GM19395 (cell line): ENCODE results near the gene JARID2.

Source experiments
- ATAC-seq: cut with Tn5 transposase; IDR thresholded peaks from one replicate; pipeline ENCODE4 v1.9.1; 2021; ENCODE audit warnings: mild to moderate bottlenecking, moderate library complexity; ENCODE audit not compliant: unreplicated experiment

Gene JARID2

DNA sequence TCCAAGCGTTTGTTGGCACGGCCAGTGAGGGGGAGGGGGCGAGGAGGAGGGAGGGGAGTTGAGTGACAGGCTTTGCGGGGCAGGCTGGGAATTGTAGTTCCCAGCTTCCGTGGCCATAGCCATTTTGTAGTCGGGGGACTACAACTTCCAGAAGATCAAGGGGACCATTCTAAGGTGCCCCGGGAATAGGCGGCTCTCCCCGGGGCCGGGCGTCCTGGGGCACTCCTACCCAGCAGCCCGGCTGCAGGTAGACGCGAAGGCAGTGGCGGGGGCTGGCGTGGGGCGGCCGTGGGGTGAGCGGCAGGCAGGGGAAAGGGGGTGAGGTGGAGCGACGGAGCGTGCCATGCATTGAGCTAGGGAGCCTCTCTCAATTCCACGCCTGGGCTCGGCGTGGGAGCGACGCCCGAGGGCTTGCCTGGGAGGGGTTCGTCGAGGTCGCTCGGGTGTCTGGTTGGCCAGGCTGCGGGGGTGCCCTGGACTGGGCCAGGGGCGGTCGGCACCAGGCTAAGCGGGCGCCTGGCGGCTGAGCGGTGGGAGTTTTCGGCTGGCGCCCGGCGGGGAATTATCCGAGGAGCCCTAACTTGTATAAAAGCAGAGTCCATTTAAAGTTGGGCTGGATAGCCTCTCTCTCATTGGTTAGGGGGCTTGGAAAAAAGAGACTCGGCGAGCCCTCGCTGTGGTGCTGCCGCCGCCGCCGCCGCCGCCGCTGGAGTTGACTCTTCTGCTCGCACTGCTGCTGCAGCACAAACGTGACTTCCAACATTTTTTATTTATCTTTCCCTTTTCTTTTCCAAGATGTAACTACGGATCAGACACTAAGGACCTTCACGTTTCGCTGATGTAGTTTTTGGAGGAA, at the start of gene JARID2:
JARID2 (plus strand) TSS at position 709 of the 856 bp plus-strand sequence. CDS start 471 bp downstream, outside the sequence.
- peak; percentile 59 for ATAC-seq

GRCh38 chr6:15200087-15200486, 45.8 kb upstream of the JARID2 start:
- no peak for ATAC-seq

- no peak for ATAC-seq
Observed at GRCh38 chr6:15205321-15205720, 40.5 kb upstream of the JARID2 start.

GRCh38 chr6:15206887-15207286, 39.0 kb upstream of the JARID2 start:
- ATAC-seq, result no peak

DNA sequence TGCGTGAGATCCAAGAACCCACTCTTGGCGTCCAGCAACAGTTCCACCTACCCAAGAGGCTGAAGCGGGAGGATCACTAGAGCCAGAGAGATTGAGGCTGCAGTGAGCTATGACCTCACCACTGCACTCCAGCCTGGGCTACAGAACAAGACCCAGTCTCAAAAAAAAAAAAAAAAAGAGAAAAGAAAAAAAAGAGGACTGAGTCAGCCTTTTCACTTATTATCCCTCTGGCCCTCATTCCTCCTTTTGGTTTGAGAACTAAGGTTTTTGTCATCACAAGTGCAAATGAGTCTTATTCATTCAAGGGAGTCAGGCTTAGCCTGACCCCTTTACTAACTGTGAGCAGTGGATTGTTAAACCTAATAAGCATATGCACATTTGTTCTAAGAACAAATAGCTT, 37.9 kb upstream of the JARID2 start:
- no peak for ATAC-seq

- ATAC-seq, result no peak
Observed at GRCh38 chr6:15213838-15214400, 31.9 kb upstream of the JARID2 start.

DNA sequence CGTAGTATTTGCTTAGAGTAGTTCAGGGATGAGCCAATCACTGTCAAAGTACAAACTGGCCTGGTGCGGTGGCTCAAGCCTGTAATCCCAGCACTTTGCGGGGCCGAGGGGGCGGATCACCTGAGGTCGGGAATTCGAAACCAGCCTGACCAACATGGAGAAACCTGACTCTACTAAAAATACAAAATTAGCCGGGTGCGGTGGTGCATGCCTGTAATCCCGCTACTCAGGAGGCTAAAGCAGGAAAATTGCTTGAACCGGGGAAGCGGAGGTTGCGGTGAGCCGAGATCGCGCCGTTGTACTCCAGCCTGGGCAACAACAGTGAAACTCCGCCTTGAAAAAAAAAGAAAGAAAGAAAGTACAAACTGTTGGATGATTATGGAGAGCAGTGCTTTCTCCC, 27.5 kb upstream of the JARID2 start:
- no peak for ATAC-seq

DNA sequence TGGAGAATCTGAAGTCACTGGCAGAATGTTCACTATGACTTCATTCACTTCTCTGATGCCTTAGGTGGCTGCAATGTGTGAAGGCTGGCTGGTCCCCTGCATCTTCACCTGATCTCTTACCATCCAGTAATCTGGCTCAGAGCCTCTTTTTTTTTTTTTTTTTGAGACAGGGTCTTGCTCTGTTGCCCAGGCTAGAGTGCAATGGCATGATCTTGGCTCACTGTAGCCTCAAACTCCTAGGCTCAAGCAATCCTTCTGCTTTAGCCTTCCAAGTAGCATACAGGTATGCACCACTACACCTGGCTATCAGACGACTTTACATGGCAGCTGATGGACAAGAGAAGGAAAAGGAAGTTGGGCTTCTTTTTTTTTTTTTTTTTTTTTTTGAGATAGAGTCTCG, 25.8 kb upstream of the JARID2 start:
- ATAC-seq, result no peak

GRCh38 chr6:15227827-15228318, 18.0 kb upstream of the JARID2 start:
- ATAC-seq, result no peak

DNA sequence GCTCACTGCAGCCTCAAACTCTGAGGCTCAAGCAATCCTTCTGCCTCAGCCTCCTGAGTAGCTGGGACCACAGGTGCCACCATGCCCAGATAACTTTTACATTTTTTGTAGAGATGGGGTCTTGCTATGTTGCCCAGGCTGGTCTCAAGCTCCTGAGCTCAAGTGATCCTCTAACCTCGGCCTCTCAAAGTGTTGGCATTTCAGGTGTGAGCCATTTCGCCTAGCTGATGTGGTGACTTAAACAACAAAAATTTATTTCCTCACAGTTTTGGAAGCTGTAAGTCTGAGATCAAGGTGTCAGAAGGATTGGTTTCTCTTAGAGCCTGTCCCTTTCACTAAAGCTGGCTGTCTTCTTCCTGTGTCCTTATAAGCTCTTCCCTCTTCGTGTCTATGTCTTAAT, 15.0 kb upstream of the JARID2 start:
- no peak for ATAC-seq

- ATAC-seq, result no peak
Observed at GRCh38 chr6:15232836-15233510, 12.9 kb upstream of the JARID2 start.

- no peak for ATAC-seq
Observed at GRCh38 chr6:15234068-15234758, 11.7 kb upstream of the JARID2 start.

DNA sequence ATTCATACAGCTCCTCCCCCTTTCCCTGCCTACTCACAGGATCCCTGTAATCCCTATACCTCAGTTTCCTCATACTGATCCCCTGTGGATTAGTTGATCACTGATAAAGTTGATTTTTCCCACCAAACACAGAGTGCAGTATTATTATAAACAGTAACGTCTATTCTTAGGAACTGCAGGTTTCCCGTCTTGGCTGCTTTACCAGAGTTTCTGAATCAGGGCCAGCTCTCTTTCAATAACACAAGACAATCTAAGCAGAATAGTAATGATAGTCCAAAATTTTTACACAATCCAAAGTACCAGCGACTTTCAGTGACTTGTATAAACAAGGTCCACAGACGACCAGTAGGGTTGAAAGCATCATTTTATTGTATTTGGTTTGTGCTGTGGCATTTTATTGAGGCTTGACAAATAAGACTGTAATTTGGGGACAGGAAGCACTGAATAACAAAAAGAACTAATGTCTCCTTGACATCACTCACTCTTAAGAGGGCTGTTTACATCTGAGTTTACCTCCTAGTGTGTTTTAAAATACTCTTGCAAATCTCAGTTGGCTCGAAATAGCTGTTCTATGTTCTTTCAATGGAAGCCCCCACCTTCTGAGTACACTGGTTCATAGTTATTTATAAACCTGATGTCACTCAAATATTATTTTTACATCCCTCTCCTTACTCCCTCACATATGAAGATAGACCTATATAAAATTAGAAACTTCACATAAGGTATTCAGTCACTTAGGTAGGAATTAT, 6.1 kb upstream of the JARID2 start:
- no peak for ATAC-seq

DNA sequence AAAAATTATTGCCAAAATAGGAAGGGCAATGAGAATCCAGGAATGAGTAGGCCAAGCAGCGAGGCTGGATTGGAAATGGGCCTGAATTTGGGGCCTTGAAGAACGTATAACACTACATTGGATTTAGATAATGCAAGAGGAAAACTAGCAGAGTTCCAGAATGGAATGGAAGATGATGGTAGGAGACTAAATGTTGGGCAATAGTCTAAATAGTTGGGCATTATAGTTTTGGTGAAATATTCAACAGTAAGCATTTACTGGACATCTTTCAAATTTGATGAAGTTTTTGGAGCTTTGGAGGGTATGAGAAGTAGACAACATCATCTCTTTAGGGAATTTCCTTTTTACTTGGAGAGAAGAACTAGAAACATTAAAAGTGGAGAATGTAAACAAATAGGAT, 3.4 kb upstream of the JARID2 start:
- ATAC-seq, result no peak

DNA sequence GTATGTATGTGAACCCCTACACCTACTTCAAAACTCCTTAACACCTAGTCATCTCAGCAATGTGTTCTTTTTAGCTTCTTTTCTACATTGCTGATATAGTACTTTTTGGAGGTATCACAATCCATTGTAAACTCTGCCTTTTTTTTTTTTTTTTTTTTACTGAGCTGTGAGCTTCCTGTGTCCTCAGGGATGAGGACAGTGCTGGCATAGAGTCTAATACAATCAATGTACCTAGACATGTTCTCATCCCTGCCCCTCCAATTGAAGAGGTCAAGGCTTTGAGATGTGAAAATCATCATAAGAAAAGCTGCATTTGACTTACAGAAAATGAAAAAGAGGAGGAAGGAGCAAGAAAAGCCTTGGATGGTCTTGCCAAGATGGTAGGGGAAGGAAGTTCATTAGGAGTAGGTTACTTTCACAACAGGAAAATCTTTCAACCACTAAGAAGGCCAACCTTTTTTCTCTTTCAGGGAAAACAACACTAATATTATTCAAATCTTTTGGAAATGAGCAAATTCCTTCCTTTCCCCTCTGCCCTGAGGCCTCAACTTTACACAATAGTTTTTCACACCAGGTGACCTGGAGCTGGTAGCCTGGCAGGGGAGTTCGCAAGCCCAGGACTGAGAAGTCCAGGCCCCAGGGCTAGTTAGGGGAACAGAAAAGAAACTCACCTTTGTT, 2.8 kb upstream of the JARID2 start:
- no peak for ATAC-seq

DNA sequence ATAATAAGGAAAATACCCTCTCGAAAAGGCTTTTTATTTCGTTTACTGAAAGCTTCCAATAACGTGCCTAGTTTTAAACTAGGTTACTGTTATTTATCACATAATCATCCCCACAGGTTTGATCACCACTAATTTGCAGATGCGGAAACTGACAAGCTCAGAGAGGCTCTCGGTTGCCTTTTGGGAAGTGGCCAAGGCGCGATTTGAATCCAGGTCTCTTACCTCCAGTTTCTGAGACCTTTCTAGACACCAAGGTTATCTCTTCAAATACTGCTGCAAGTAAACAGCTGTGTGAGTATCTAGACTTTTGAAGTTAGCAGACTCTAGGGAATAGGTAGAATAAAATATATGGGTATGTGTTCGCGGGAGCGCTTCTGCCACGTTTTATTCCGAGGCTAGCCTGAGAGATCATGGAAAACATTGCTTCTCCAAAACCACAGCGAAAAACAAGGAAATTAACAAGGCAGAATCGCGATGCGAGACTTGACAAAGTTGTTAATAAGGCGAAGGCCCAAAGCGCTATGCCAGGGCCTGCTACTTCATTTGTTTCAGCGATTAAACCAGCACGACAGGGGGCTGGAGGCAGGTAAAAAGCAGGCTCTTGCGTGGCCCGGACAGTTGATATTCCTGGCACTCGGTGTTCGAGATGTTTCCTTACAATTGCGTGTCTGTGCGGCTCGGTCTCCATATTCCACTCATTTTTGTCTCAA, 1.8 kb upstream of the JARID2 start:
- ATAC-seq, result no peak

- ATAC-seq, result peak; percentile 30
Observed at GRCh38 chr6:15244620-15245360, 1.1 kb upstream of the JARID2 start.

DNA sequence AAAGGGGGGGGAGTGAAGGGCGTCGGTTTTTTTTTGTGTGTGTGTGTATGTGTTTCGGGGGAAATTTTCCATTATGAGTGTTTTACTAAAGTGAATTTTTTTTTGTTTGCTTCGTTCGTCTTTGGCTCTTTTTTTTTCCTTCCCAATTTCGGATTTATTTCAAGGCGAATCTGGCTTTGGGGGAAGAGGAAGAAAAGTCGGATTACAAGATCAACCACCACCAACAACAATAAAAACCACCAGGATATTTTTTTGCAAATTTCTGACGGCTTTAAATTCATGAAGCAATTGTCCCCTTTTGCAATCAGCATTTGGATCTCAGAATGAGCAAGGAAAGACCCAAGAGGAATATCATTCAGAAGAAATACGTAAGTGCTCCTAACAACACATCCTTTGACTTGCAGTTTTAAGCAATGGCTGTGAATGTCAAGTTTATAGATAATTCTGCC, 372 bp downstream of the JARID2 start:
- ATAC-seq, result no peak
